Ecto neural progenitor cell (in vitro differentiated cells): ENCODE results near the gene ENO2.

Experiments used
- DNase-seq: peaks from one replicate; pipeline ENCODE4 v3.0.0-alpha.2; 2018; ENCODE audit warnings: low spot score

ENO2 gene

GRCh38 chr12:6960593-6961277 lies 46.4 kb downstream of the ENO2 start:
- peak; percentile 58 for DNase-seq

- no peak for DNase-seq
These were observed 46.9 kb downstream of the ENO2 start for GRCh38 chr12:6961278-6961694.

- DNase-seq = peak; percentile 91
These were observed 47.4 kb downstream of the ENO2 start for GRCh38 chr12:6961695-6962284.

GRCh38 chr12:6962285-6963015 lies 48.1 kb downstream of the ENO2 start:
- DNase-seq = no peak

- DNase-seq = peak; percentile 67
These were observed 48.8 kb downstream of the ENO2 start for GRCh38 chr12:6963016-6963731.

- peak; percentile 54 for DNase-seq
These were observed 49.5 kb downstream of the ENO2 start for GRCh38 chr12:6963791-6964413.

GRCh38 chr12:6964605-6965025 lies 50.2 kb downstream of the ENO2 start:
- DNase-seq = no peak

- DNase-seq = peak; percentile 93
These were observed 50.8 kb downstream of the ENO2 start for GRCh38 chr12:6965026-6965661.

- peak; percentile 32 for DNase-seq
These were observed 51.3 kb downstream of the ENO2 start for GRCh38 chr12:6965714-6966113.

- DNase-seq = peak; percentile 36
These were observed 52.0 kb downstream of the ENO2 start for GRCh38 chr12:6966351-6966750.

- peak; percentile 41 for DNase-seq
These were observed 53.3 kb downstream of the ENO2 start for GRCh38 chr12:6967651-6968100.

GRCh38 chr12:6968426-6968825 lies 54.0 kb downstream of the ENO2 start:
- peak; percentile 42 for DNase-seq

GRCh38 chr12:6970096-6970527 lies 55.7 kb downstream of the ENO2 start:
- no peak for DNase-seq
